Measurements from ENCODE around the gene SLC13A1.

The SLC13A1 gene

DNA sequence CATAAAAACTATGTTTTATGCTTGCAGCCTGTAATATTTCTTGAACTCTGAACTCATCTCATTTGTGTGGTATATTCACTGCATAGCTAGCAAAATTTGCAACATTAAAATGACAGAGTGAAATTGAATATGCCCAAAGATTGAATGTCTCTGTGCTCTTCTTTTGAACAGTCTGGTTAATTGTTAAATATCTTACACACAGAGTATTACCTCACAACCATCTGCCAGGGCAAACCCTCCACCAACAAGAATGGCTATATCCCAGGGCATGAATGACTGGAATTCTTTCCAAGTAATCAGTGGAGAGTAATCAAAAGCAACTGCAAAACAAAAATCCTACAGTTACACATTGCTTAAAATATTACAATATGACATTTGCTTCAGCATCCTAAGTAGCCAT, 76.9 kb downstream of the SLC13A1 start:
- Histone ChIP-seq H3K79me2 (ENCODE audit: control insufficient read depth, low read length) (no peaks in the 10 kb centered on the region), H3K4me3 (ENCODE audit: low read length) (no peak overlapping the region), H3K9me3 (ENCODE audit: control insufficient read depth, insufficient read depth, low read length) (no peaks in the 10 kb centered on the region), H4K20me1 (ENCODE audit: control insufficient read depth, insufficient read depth, low read depth, low read length) (no peaks in the 10 kb centered on the region), H3K4me2 (ENCODE audit: low read length) (no peak overlapping the region), H3K4me1 (ENCODE audit: control insufficient read depth, low read length) (no peaks in the 10 kb centered on the region), H3F3A (ENCODE audit: control insufficient read depth, insufficient read depth) (no peaks in the 10 kb centered on the region), H3K27ac (ENCODE audit: low read depth, low read length) (no peak overlapping the region), H3K9me2 (replicated peaks; ENCODE audit: control insufficient read depth, low read length) (no peaks in the 10 kb centered on the region), H3K36me3 (ENCODE audit: control insufficient read depth, low read length) (no peaks in the 10 kb centered on the region), H3K27me3 (ENCODE audit: control insufficient read depth, low read length) (no peaks in the 10 kb centered on the region)
- TF ChIP-seq EZH2phosphoT487 (IDR thresholded peaks at IDR 0.05; ENCODE audit: borderline replicate concordance, low read length) = no peak
- TF ChIP-seq, protein P1, sequence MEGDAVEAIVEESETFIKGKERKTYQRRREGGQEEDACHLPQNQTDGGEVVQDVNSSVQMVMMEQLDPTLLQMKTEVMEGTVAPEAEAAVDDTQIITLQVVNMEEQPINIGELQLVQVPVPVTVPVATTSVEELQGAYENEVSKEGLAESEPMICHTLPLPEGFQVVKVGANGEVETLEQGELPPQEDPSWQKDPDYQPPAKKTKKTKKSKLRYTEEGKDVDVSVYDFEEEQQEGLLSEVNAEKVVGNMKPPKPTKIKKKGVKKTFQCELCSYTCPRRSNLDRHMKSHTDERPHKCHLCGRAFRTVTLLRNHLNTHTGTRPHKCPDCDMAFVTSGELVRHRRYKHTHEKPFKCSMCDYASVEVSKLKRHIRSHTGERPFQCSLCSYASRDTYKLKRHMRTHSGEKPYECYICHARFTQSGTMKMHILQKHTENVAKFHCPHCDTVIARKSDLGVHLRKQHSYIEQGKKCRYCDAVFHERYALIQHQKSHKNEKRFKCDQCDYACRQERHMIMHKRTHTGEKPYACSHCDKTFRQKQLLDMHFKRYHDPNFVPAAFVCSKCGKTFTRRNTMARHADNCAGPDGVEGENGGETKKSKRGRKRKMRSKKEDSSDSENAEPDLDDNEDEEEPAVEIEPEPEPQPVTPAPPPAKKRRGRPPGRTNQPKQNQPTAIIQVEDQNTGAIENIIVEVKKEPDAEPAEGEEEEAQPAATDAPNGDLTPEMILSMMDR (IDR thresholded peaks at IDR 0.05; ENCODE audit: low read depth, low read length, poor library complexity, severe bottlenecking) = no peak

- H3K27me3 ChIP-seq (ENCODE audit: control insufficient read depth, low read length) = no peaks in the 10 kb centered on the region
- H3K79me2 ChIP-seq (ENCODE audit: control insufficient read depth, low read length) = no peaks in the 10 kb centered on the region
- no peak overlapping the region for H3K4me2 ChIP-seq (ENCODE audit: low read length)
- no peak overlapping the region for H3K27ac ChIP-seq (ENCODE audit: low read depth, low read length)
- no peaks in the 10 kb centered on the region for H3K9me2 ChIP-seq (replicated peaks; ENCODE audit: control insufficient read depth, low read length)
- H3F3A ChIP-seq (ENCODE audit: control insufficient read depth, insufficient read depth) = no peaks in the 10 kb centered on the region
- TF ChIP-seq, protein P1 (IDR thresholded peaks at IDR 0.05; ENCODE audit: low read depth, low read length, poor library complexity, severe bottlenecking) = no peak
- TF ChIP-seq EZH2phosphoT487 (IDR thresholded peaks at IDR 0.05; ENCODE audit: borderline replicate concordance, low read length) = no peak
- H4K20me1 ChIP-seq (ENCODE audit: control insufficient read depth, insufficient read depth, low read depth, low read length) = no peaks in the 10 kb centered on the region
- H3K4me1 ChIP-seq (ENCODE audit: control insufficient read depth, low read length) = no peaks in the 10 kb centered on the region
- H3K4me3 ChIP-seq (ENCODE audit: low read length) = no peak overlapping the region
- no peaks in the 10 kb centered on the region for H3K36me3 ChIP-seq (ENCODE audit: control insufficient read depth, low read length)
- H3K9me3 ChIP-seq (ENCODE audit: control insufficient read depth, insufficient read depth, low read length) = no peaks in the 10 kb centered on the region
These were observed 79.5 kb downstream of the SLC13A1 start for GRCh38 chr7:123120286-123120685.

GRCh38 chr7:123115331-123115730, 84.4 kb downstream of the SLC13A1 start:
- TF ChIP-seq, protein P1 (IDR thresholded peaks at IDR 0.05; ENCODE audit: low read depth, low read length, poor library complexity, severe bottlenecking) = no peak
- no peak for TF ChIP-seq EZH2phosphoT487 (IDR thresholded peaks at IDR 0.05; ENCODE audit: borderline replicate concordance, low read length)
- H3K9me3 ChIP-seq (ENCODE audit: control insufficient read depth, insufficient read depth, low read length) = no peaks in the 10 kb centered on the region
- no peaks in the 10 kb centered on the region for H3K27me3 ChIP-seq (ENCODE audit: control insufficient read depth, low read length)
- no peak overlapping the region for H3K4me2 ChIP-seq (ENCODE audit: low read length)
- no peaks in the 10 kb centered on the region for H3F3A ChIP-seq (ENCODE audit: control insufficient read depth, insufficient read depth)
- H4K20me1 ChIP-seq (ENCODE audit: control insufficient read depth, insufficient read depth, low read depth, low read length) = no peaks in the 10 kb centered on the region
- H3K27ac ChIP-seq (ENCODE audit: low read depth, low read length) = no peak overlapping the region
- no peaks in the 10 kb centered on the region for H3K4me1 ChIP-seq (ENCODE audit: control insufficient read depth, low read length)
- H3K36me3 ChIP-seq (ENCODE audit: control insufficient read depth, low read length) = no peaks in the 10 kb centered on the region
- no peak overlapping the region for H3K4me3 ChIP-seq (ENCODE audit: low read length)
- no peaks in the 10 kb centered on the region for H3K9me2 ChIP-seq (replicated peaks; ENCODE audit: control insufficient read depth, low read length)
- no peaks in the 10 kb centered on the region for H3K79me2 ChIP-seq (ENCODE audit: control insufficient read depth, low read length)

DNA sequence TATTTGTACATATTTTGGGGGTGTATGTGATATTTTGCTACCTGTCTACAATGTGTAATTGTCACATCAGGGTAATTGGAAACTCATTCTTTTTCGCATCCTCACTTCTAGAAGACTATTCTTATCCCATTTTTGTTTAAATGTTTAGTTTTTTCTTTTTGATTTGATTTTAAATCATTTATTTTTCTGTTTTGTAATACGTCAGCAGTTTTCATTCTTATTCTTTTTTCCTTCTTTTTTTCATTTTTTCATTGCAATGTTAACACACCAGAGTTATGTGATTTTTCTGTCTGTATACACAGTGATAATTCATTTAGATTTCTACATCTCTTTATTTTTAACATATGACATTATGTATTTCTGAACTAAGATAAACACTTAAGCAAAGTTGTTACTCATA, 85.5 kb downstream of the SLC13A1 start:
- Histone ChIP-seq H3K27ac (ENCODE audit: low read depth, low read length) (no peak overlapping the region), H3K4me2 (ENCODE audit: low read length) (no peak overlapping the region), H3K4me3 (ENCODE audit: low read length) (no peak overlapping the region), H3K9me3 (ENCODE audit: control insufficient read depth, insufficient read depth, low read length) (no peaks in the 10 kb centered on the region), H3K79me2 (ENCODE audit: control insufficient read depth, low read length) (no peaks in the 10 kb centered on the region), H4K20me1 (ENCODE audit: control insufficient read depth, insufficient read depth, low read depth, low read length) (no peaks in the 10 kb centered on the region), H3F3A (ENCODE audit: control insufficient read depth, insufficient read depth) (no peaks in the 10 kb centered on the region), H3K36me3 (ENCODE audit: control insufficient read depth, low read length) (no peaks in the 10 kb centered on the region), H3K27me3 (ENCODE audit: control insufficient read depth, low read length) (no peaks in the 10 kb centered on the region), H3K4me1 (ENCODE audit: control insufficient read depth, low read length) (no peaks in the 10 kb centered on the region), H3K9me2 (replicated peaks; ENCODE audit: control insufficient read depth, low read length) (no peaks in the 10 kb centered on the region)
- TF ChIP-seq EZH2phosphoT487 (IDR thresholded peaks at IDR 0.05; ENCODE audit: borderline replicate concordance, low read length) = no peak
- TF ChIP-seq, protein P1 (IDR thresholded peaks at IDR 0.05; ENCODE audit: low read depth, low read length, poor library complexity, severe bottlenecking) = no peak

All from DOHH2 (cell line).